PC-9 (cell line): Measurements from ENCODE around the gene GPAM.

Experiments
- CTCF ChIP-seq: fragments of 200-600 bp; sonication (generic); conservative IDR thresholded peaks from 2 replicates; pipeline ENCODE4 v1.6.1; 2017; ENCODE audit warnings: mixed run types, antibody characterized with exemption, mild to moderate bottlenecking, moderate library complexity
- EZH2 ChIP-seq: fragments of 200-600 bp; sonication (generic); IDR thresholded peaks from 2 replicates; pipeline ENCODE4 v1.8.0; 2017; ENCODE audit warnings: antibody characterized with exemption, low read depth

- TF ChIP-seq CTCF (no peak), EZH2 (no peak)
Observed at GRCh38 chr10:112143420-112143819, 40.1 kb downstream of the GPAM start.
